Suprapubic skin (tissue), 4 donors: Measurements from ENCODE around the gene ORMDL2.

Experiments used
- CTCF ChIP-seq, 2 donors: fragments of 200-600 bp in 1 of 2; fragments of 450-650 bp in 1 of 2; sonication (generic) in 1 of 2; IDR thresholded peaks; one replicate each; pipeline ENCODE4 v1.5.1; 2016 to 2019; ENCODE audit warnings: antibody characterized with exemption in 2 of 2, mild to moderate bottlenecking in 1 of 2, moderate library complexity in 1 of 2
- EP300 ChIP-seq: sonication (generic); formaldehyde crosslinking; IDR thresholded peaks from one replicate; pipeline ENCODE4 v1.6.1; 2017; ENCODE audit warnings: antibody characterized with exemption
- POLR2A ChIP-seq, 2 donors: fragments of 450-650 bp; IDR thresholded peaks; one replicate each; pipeline ENCODE4 v1.6.1; 2017; ENCODE audit warnings: antibody characterized with exemption in 2 of 2, mild to moderate bottlenecking in 2 of 2, moderate library complexity in 2 of 2
- POLR2AphosphoS5 ChIP-seq, 3 donors: sonication (generic); formaldehyde crosslinking; IDR thresholded peaks; one replicate each; pipeline ENCODE4 v1.6.1; 2017; ENCODE audit warnings: antibody characterized with exemption in 3 of 3

GRCh38 chr12:55817345-55818139, at the start of gene ORMDL2, which contains the start of gene SARNP:
- TF ChIP-seq CTCF (IDR thresholded peaks at IDR 0.05) (no peak), POLR2AphosphoS5 (IDR thresholded peaks at IDR 0.05) (peak; percentile 29 to 66 (median 55)), EP300 (no peak), POLR2A (IDR thresholded peaks at IDR 0.05) (peak in 1 of 2 donors; percentile 80)
